ENCODE data around the gene DLEC1. TPM values are rescaled to one million over a fixed set of nuclear protein-coding genes. Genes with fewer than 3 reads are reported as not detected.

DLEC1 gene
- total RNA-seq, 1 donor from 2014 or later = not detected

GRCh38 chr3:38018296-38019266 is 20.4 kb upstream of the DLEC1 start:
- no peak for DNase-seq (ENCODE audit: low read depth)
- no peak overlapping the region for H3K4me3 ChIP-seq (ENCODE audit: low read depth, low read length)

DNA sequence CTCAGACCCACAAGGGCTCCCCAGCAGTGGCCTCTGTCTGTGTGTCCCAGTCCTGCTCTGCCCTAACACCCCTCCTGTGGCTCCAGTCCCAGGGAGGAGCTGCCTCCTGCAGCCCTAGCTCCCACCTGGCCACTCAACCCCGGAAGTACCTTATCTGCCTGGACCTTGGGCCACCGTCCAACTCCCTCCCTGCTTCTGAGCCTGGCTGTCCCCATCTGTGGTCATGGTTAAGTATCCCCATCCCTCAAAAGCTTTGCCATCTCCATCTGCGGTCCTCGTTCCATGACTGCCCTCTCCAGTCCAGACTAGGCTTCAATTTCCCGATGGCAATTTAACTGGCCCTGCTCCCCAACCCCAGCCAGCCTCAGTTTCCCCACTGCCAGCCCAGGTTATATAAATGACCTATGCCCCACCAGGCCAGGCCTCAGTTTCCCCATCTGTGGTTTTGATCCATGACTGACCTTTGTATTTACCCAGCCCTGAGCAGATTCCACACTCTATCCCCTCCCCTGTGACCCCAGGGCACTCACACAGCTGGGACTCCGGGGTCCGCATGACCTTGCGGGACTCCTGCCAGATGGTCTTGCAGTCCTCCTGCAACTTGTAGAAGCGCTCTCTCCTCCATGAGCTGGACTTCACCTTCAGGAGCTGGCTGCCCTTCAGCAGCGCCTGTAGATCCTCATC is 19.2 kb upstream of the DLEC1 start:
- no peak for DNase-seq (ENCODE audit: low read depth)
- TF ChIP-seq, protein P1, sequence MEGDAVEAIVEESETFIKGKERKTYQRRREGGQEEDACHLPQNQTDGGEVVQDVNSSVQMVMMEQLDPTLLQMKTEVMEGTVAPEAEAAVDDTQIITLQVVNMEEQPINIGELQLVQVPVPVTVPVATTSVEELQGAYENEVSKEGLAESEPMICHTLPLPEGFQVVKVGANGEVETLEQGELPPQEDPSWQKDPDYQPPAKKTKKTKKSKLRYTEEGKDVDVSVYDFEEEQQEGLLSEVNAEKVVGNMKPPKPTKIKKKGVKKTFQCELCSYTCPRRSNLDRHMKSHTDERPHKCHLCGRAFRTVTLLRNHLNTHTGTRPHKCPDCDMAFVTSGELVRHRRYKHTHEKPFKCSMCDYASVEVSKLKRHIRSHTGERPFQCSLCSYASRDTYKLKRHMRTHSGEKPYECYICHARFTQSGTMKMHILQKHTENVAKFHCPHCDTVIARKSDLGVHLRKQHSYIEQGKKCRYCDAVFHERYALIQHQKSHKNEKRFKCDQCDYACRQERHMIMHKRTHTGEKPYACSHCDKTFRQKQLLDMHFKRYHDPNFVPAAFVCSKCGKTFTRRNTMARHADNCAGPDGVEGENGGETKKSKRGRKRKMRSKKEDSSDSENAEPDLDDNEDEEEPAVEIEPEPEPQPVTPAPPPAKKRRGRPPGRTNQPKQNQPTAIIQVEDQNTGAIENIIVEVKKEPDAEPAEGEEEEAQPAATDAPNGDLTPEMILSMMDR (conservative IDR thresholded peaks at IDR 0.05; ENCODE audit: low read depth, low read length) = no peak
- no peak overlapping the region for H3K4me3 ChIP-seq (ENCODE audit: low read depth, low read length)

More at GRCh38 chr3:38018296-38019266, 20.4 kb upstream of the DLEC1 start:
- TF ChIP-seq, protein P1 (conservative IDR thresholded peaks at IDR 0.05; ENCODE audit: low read depth, low read length) = no peak

DNA sequence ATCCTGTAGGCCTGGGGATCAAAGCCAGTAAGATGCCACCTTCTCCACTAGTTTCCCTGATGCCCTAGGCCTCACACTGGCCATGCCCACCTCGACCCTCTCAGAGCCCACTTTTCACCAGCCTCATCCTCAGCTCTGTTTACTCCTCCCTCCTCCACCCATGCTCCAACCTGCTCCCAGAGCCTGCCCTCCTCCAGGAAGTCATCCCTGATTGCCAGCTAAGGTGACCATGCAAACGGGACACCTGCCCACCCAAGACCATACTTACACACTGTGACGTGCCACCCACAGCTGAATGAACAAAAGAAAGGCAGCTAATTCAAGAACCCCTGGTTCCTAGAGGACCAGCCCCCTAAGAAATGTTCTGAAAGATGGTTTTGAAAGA is 18.7 kb upstream of the DLEC1 start:
- DNase-seq (ENCODE audit: low read depth) = no peak
- TF ChIP-seq, protein P1 (conservative IDR thresholded peaks at IDR 0.05; ENCODE audit: low read depth, low read length) = no peak
- no peak overlapping the region for H3K4me3 ChIP-seq (ENCODE audit: low read depth, low read length)

DNA sequence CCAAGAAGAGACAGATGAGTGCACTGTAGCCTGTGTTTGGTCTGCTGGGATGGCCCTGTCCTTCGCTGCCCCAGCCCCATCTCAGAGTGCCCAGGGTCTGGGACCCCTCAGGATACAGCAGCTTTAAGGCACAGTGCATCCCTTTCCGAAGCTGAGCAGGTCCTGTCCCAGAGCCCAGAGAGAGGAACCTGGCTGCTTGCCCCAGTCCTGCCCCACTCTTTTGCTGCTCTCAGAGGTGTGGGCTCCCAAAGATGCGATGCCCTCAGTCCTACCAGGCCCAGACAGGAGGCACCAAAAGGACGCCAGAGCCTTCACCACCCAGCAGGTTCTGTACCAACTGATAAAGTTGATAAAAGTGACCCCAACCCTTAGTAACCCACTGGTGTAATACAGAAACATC is 17.8 kb upstream of the DLEC1 start:
- TF ChIP-seq, protein P1 (conservative IDR thresholded peaks at IDR 0.05; ENCODE audit: low read depth, low read length) = no peak
- no peak overlapping the region for H3K4me3 ChIP-seq (ENCODE audit: low read depth, low read length)

GRCh38 chr3:38022301-38022700 is 16.7 kb upstream of the DLEC1 start:
- TF ChIP-seq, protein P1 (conservative IDR thresholded peaks at IDR 0.05; ENCODE audit: low read depth, low read length) = no peak
- DNase-seq (ENCODE audit: low read depth) = no peak
- no peak overlapping the region for H3K4me3 ChIP-seq (ENCODE audit: low read depth, low read length)

More for the DNA sequence above, 17.8 kb upstream of the DLEC1 start:
- no peak for DNase-seq (ENCODE audit: low read depth)

DNA sequence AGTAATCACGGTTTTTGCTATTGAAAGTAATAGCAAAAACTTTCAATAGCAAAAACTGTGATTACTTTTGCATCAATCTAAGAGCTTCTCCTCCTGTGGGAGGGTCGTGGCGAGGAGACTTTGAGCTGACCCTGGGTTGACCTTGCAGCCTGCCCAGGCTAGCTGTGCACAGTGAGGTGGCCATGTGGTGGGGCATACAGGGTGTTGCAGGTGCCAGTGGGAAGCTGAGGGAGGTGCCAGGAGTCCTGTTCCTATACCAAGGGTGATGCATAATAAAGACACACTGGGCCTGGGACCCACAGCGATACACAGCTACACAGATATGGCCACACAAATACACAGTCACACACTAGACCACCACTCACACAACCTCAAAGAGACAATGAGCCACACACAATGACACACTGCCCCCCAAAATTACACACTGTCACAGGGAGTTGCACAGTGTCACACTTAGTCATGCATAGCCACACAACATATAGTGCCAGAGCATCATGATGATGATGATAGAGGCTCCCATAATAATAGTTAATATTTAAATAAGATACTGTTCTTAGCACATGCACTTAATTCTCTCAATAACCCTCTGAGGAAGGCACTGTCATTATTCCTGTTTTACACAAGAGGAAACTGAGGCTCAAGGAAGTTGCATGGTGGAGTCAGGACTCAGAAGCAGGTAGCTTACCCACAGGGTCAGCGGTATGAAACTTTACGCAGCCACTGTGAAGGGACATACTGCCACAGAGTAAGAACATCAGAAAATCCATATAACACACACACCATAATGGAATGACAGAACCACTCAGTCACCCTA is 15.9 kb upstream of the DLEC1 start:
- no peak overlapping the region for H3K4me3 ChIP-seq (ENCODE audit: low read depth, low read length)
- TF ChIP-seq, protein P1 (conservative IDR thresholded peaks at IDR 0.05; ENCODE audit: low read depth, low read length) = no peak
- DNase-seq (ENCODE audit: low read depth) = no peak
